ENCODE measurements around the gene RUVBL2.
"Not testable (repeated sequence)": the region's sequence is repeated elsewhere in the genome, so short reads cannot be mapped to it uniquely, and the experiment has no call there.

- not testable (repeated sequence) for TF ChIP-seq CTCF, POLR2A (IDR thresholded peaks at IDR 0.05)
Observed at GRCh38 chr19:49024233-49024632, 30.5 kb downstream of the RUVBL2 start, which contains the start of gene CGB3.

Data from gastroesophageal sphincter (tissue), 3 donors.